Adrenal gland (tissue), 19 donors: ENCODE measurements around the gene DCXR. TPM values are rescaled to one million over a fixed set of nuclear protein-coding genes. Genes with fewer than 3 reads are reported as not detected.
A peak's percentile ranks its signal among the peaks of the same experiment; 100 is the strongest.

ENCODE experiments used
- DNase-seq, 7 donors: peaks; one replicate each; pipeline ENCODE4 v3.0.0-alpha.2; 2019 to 2020
- H3K27ac ChIP-seq, 5 donors: fragments of 200-600 bp; sonication (generic) in 4 of 5; 1 replicate in 3 of 5; 2 replicates in 2 of 5; pipeline versions ENCODE4 v1.5.1 to v1.8.0; 2016 to 2020; ENCODE audit warnings: mild to moderate bottlenecking in 1 of 5
- H3K27me3 ChIP-seq: fragments of 200-600 bp; 2 replicates; pipeline ENCODE4 v1.8.0; 2021
- H3K36me3 ChIP-seq, 2 donors: fragments of 200-600 bp; replicated peaks in 1 of 2; 1 replicate in 1 of 2; 2 replicates in 1 of 2; pipeline versions ENCODE4 v1.5.1 to v1.8.0; 2018 to 2022
- H3K4me1 ChIP-seq, 2 donors: fragments of 200-600 bp; replicated peaks in 1 of 2; 1 replicate in 1 of 2; 2 replicates in 1 of 2; pipeline versions ENCODE4 v1.5.1 to v1.8.0; 2018 to 2021
- H3K4me3 ChIP-seq, 4 donors: fragments of 200-600 bp; sonication (generic) in 3 of 4; one replicate each; pipeline ENCODE4 v1.5.1; 2016 to 2018
- H3K9me3 ChIP-seq, 3 donors: fragments of 200-600 bp; sonication (generic) in 1 of 3; replicated peaks in 1 of 3; 1 replicate in 2 of 3; 2 replicates in 1 of 3; pipeline versions ENCODE4 v1.5.1 to v1.8.0; 2016 to 2021
- POLR2A ChIP-seq, 2 donors: fragments of 450-650 bp; IDR thresholded peaks; one replicate each; pipeline ENCODE4 v1.6.1; 2017; ENCODE audit warnings: antibody characterized with exemption in 2 of 2, mild to moderate bottlenecking in 2 of 2, moderate library complexity in 1 of 2
- WGBS, 4 donors: extraction: QIAGEN DNeasy Blood & Tissue Kit in 2 of 4; methylation state at CpG; one replicate each; pipeline versions ENCODE4 v1.1.5 to v1.1.7; 2013 to 2017; 5-methylcytosine and 5-hydroxymethylcytosine counted together
- intact Hi-C, 2 donors: fragments of 100-400 bp; cut with DNase I; formaldehyde crosslinking; loops; one replicate each; pipeline versions ENCODE4 v1.14.1 to v1.15.0; 2022 to 2023
- long read RNA-seq, 10 donors: library from polyadenylated mRNA in 3 of 10; unstranded in 2 of 10; stranded (forward) in 1 of 10; transcript quantifications; one replicate each; pipeline ENCODE4 v2.0.0 and lab custom pipeline, GENCODE V29; 2021 to 2026
- polyA plus RNA-seq, 3 donors: library from polyadenylated mRNA; stranded (reverse); fragments of 200-250 nt in 2 of 3; fragments of 350-450 nt in 1 of 3; fragmentation: Illumina TruSeq in 1 of 3; extraction: RNeasy Lipid Tissue Mini Kit (QIAGEN cat#74804) in 1 of 3; gene quantifications; one replicate each; pipeline ENCODE4 v1.2.3, GENCODE V29; 2013 to 2014
- total RNA-seq, 9 donors: library from RNA; depleted of rRNA in 4 of 9; stranded (reverse); fragments of >200 nt in 4 of 9; fragments of 120-200 nt in 1 of 9; fragmentation: NEBNext Ultra II Directional in 1 of 9; extraction: Animal tissue kit (Norgen Biotek cat#: 25700) in 1 of 9; gene quantifications; one replicate each; pipeline versions ENCODE4 v1.1.0 to v1.2.4, GENCODE V29; 2013 to 2023
- TF ChIP-seq, protein P1 (sequence below), 6 experiments: fragments of 450-650 bp in 4 of 6; fragments of 200-600 bp in 2 of 6; sonication (generic) in 1 of 6; IDR thresholded peaks; 1 replicate in 5 of 6; 2 replicates in 1 of 6; pipeline versions ENCODE4 v1.5.1 to v1.8.0; 2016 to 2021; ENCODE audit warnings: antibody characterized with exemption in 6 of 6, mild to moderate bottlenecking in 2 of 6, moderate library complexity in 1 of 6
- donor health status: healthy with polysubstance abuse.
- donor health status: Bipolar disorder and iron deficiency.
- donor health status: DM: yes; HTN: yes; CAD: no.
- donor health status: DM: no; HTN: no; CAD: no.
- donor health status: DM: no; HTN: no; CAD: no.
- donor health status: DM: yes; HTN: yes; CAD: no.

Gene DCXR
- 100 to 1,000 TPM in 6 of 9 donors, 10 to 100 TPM in 3; 66.9 to 183 (median 107) TPM for total RNA-seq
- polyA plus RNA-seq: 100 to 1,000 TPM in 1 of 3 donors, 10 to 100 TPM in 2; 67.7 to 163 (median 96.0) TPM
- long read RNA-seq, donor 1, transcript DCXR-213 (7 exons, 915 nt): minor isoform, 6 of 56 reads
- long read RNA-seq, donor 1, transcript DCXR-201 (8 exons, 887 nt): major isoform, 42 of 56 reads
- long read RNA-seq, donor 1, partial matches to known transcripts: 5 of 56 reads
- long read RNA-seq, donor 1, other reads (novel, unspliced or antisense): 0 of 56 reads
- long read RNA-seq, donor 2, transcript DCXR-213 (7 exons, 915 nt): minor isoform, 5 of 37 reads
- long read RNA-seq, donor 2, transcript DCXR-201 (8 exons, 887 nt): major isoform, 31 of 37 reads
- long read RNA-seq, donor 2, partial matches to known transcripts: 0 of 37 reads
- long read RNA-seq, donor 2, other reads (novel, unspliced or antisense): 0 of 37 reads
- long read RNA-seq, donor 3, transcript DCXR-201 (8 exons, 887 nt): major isoform, 16 of 17 reads
- long read RNA-seq, donor 3, partial matches to known transcripts: 0 of 17 reads
- long read RNA-seq, donor 3, other reads (novel, unspliced or antisense): 0 of 17 reads
- long read RNA-seq, donor 4, transcript DCXR-201 (8 exons, 887 nt): major isoform, 64 of 85 reads
- long read RNA-seq, donor 4, partial matches to known transcripts: 5 of 85 reads
- long read RNA-seq, donor 4, other reads (novel, unspliced or antisense): 4 of 85 reads
- long read RNA-seq, donor 5, transcript DCXR-201 (8 exons, 887 nt): major isoform, 59 of 147 reads
- long read RNA-seq, donor 5, partial matches to known transcripts: 71 of 147 reads
- long read RNA-seq, donor 5, other reads (novel, unspliced or antisense): 6 of 147 reads
- long read RNA-seq, donor 6, transcript DCXR-201 (8 exons, 887 nt): major isoform, 56 of 77 reads
- long read RNA-seq, donor 6, partial matches to known transcripts: 6 of 77 reads
- long read RNA-seq, donor 6, other reads (novel, unspliced or antisense): 10 of 77 reads
- long read RNA-seq, donor 7, transcript DCXR-201 (8 exons, 887 nt): major isoform, 18 of 24 reads
- long read RNA-seq, donor 7, partial matches to known transcripts: 0 of 24 reads
- long read RNA-seq, donor 7, other reads (novel, unspliced or antisense): 0 of 24 reads
- long read RNA-seq, donor 8, transcript DCXR-201 (8 exons, 887 nt): major isoform, 58 of 68 reads
- long read RNA-seq, donor 8, partial matches to known transcripts: 0 of 68 reads
- long read RNA-seq, donor 8, other reads (novel, unspliced or antisense): 0 of 68 reads
- long read RNA-seq, donor 9, transcript DCXR-201 (8 exons, 887 nt): major isoform, 34 of 45 reads
- long read RNA-seq, donor 9, partial matches to known transcripts: 0 of 45 reads
- long read RNA-seq, donor 9, other reads (novel, unspliced or antisense): 0 of 45 reads
- long read RNA-seq, donor 10, transcript DCXR-201 (8 exons, 887 nt): major isoform, 20 of 28 reads
- long read RNA-seq, donor 10, partial matches to known transcripts: 0 of 28 reads
- long read RNA-seq, donor 10, other reads (novel, unspliced or antisense): 0 of 28 reads

DNA sequence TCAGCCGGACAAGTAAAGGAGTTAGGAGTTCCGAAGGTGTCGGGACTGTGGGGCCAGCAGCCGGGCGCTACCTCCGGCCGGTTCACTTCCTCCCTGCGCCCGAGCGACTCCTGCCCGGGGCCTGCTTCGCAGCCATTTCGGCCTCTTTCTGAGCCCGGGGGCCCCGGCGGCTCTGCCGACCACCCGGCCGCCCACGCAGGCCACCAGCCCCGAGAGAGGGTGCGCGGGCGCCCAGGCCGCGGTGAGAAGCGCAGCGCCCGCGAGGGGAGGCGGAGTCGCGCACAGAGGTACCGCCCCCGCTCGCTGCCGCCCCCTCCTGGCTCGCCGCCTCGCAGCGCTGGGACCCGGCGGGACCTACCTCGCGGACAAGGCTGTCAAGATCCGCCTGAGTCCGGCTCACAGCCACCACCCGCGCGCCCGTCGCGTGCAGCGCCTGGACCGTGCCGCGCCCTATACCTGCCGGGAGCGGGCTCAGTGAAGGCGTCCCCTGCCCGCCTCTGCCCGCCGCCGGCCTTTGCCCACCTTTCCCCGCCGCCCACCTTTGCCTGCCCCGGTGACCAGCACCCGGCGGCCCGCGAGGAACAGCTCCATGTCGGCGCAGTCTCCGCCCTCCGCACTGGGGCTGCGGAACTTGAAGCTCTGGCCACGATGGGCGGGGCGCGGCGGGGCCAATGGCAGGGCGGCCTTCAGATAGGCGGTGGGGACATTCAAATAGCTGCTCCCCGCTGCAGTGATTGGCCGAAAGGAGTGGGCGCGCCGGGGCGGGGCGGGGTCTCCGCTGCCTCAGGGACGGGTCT, at the start of gene DCXR:
Gene DCXR (minus strand): TSS at position 606 of the 797 bp plus-strand sequence. CDS start 15 bp downstream, at position 591.
- no peaks in the 10 kb centered on the region for H3K9me3 ChIP-seq
- peaks cover 14% of the 10 kb centered on the region in 2 donors for H3K4me1 ChIP-seq
- 0 to 1% (median 0%) methylated on average over 2 to 92 of the region's 92 CpGs for WGBS, 4 donors
- intact Hi-C loops: loop anchor here in 1 of 2 donors (10.0 kb wide), 1 partner anchor 278 kb away; the partner anchor contains the start of gene CD7
- peak within 1 kb of the TSS in 3 of 4 donors; percentile 33 to 69 (median 55) for H3K4me3 ChIP-seq
- H3K27ac ChIP-seq: peak within 1 kb of the TSS; percentile 90 to 99 (median 93)
- DNase-seq: peak; percentile 95 to 98 (median 97)
- TF ChIP-seq, protein P1, sequence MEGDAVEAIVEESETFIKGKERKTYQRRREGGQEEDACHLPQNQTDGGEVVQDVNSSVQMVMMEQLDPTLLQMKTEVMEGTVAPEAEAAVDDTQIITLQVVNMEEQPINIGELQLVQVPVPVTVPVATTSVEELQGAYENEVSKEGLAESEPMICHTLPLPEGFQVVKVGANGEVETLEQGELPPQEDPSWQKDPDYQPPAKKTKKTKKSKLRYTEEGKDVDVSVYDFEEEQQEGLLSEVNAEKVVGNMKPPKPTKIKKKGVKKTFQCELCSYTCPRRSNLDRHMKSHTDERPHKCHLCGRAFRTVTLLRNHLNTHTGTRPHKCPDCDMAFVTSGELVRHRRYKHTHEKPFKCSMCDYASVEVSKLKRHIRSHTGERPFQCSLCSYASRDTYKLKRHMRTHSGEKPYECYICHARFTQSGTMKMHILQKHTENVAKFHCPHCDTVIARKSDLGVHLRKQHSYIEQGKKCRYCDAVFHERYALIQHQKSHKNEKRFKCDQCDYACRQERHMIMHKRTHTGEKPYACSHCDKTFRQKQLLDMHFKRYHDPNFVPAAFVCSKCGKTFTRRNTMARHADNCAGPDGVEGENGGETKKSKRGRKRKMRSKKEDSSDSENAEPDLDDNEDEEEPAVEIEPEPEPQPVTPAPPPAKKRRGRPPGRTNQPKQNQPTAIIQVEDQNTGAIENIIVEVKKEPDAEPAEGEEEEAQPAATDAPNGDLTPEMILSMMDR (IDR thresholded peaks at IDR 0.05): peak; percentile 21 to 85 (median 58)
- peak; percentile 73 to 91 for TF ChIP-seq POLR2A (IDR thresholded peaks at IDR 0.05)
- no peaks in the 10 kb centered on the region for H3K27me3 ChIP-seq
- no peaks in the 10 kb centered on the region for H3K36me3 ChIP-seq

- no peaks in the 10 kb centered on the region for H3K9me3 ChIP-seq
- no peak overlapping the region for H3K27ac ChIP-seq
- peaks cover 0 to 97% of the 10 kb centered on the region in 2 donors for H3K36me3 ChIP-seq
- no peaks in the 10 kb centered on the region for H3K4me1 ChIP-seq
- no peaks in the 10 kb centered on the region for H3K27me3 ChIP-seq
- TF ChIP-seq, protein P1 (IDR thresholded peaks at IDR 0.05): no peak
- no peak for TF ChIP-seq POLR2A (IDR thresholded peaks at IDR 0.05)
- no peak overlapping the region for H3K4me3 ChIP-seq
- WGBS, 4 donors: 85 to 91% (median 91%) methylated on average over 16 to 25 of the region's 25 CpGs; no CpG with 5 or more reads in 1 of the 4 donors
- DNase-seq: no peak
- intact Hi-C loops: no loop called here
Measured at GRCh38 chr17:82085931-82086764, 48.7 kb upstream of the DCXR start.
